Activated T-helper 2 cell treated with anti-CD3 and anti-CD28 coated beads, Interferon-gamma antibody, Interleukin-2, Interleukin-4, amounts not matched to agents 10 μg/mL and 5 μg/mL and 100 μg/mL, durations not matched to agents 14 hours and 24 hours and 36 hours (primary cell): ENCODE results near the gene LLGL2. TPM values are rescaled to one million over a fixed set of nuclear protein-coding genes. Genes with fewer than 3 reads are reported as not detected.

Source experiments
- DNase-seq: peaks from one replicate; pipeline ENCODE4 v3.0.0; 2021; ENCODE audit warnings: low spot score
- H3K27ac Mint-ChIP-seq: one replicate; pipeline ENCODE4 v1.8.0; 2021; ENCODE audit warnings: mixed read lengths
- H3K27me3 Mint-ChIP-seq: one replicate; pipeline ENCODE4 v1.8.0; 2021; ENCODE audit warnings: low read depth, mixed read lengths
- H3K36me3 Mint-ChIP-seq: one replicate; pipeline ENCODE4 v1.8.0; 2021; ENCODE audit warnings: low read depth, mixed read lengths
- H3K4me1 Mint-ChIP-seq: one replicate; pipeline ENCODE4 v1.8.0; 2021; ENCODE audit warnings: low read depth, mixed read lengths
- H3K4me3 Mint-ChIP-seq: one replicate; pipeline ENCODE4 v1.8.0; 2021; ENCODE audit warnings: low read depth, mild to moderate bottlenecking, moderate library complexity, mixed read lengths
- H3K9me3 Mint-ChIP-seq: one replicate; pipeline ENCODE4 v1.8.0; 2021; ENCODE audit warnings: mixed read lengths
- intact Hi-C: fragments of 100-400 bp; cut with micrococcal nuclease; formaldehyde crosslinking; loops from one replicate; pipeline ENCODE4 v1.15.1; 2023
- total RNA-seq: library from RNA; stranded (reverse); gene quantifications from 2 replicates; pipeline ENCODE4 v1.2.3, GENCODE V29; 2022

LLGL2 gene
- total RNA-seq, 1 donor from 2014 or later, result 13.5 TPM

- Mint-ChIP-seq H3K27me3 (no peaks in the 10 kb centered on the region), H3K27ac (no peak overlapping the region), H3K9me3 (no peaks in the 10 kb centered on the region), H3K36me3 (no peaks in the 10 kb centered on the region), H3K4me1 (no peaks in the 10 kb centered on the region), H3K4me3 (no peak overlapping the region)
- no peak for DNase-seq
- intact Hi-C loops, result no loop called here
These were observed 19.4 kb upstream of the LLGL2 start for GRCh38 chr17:75506134-75506533.

GRCh38 chr17:75506888-75507287 lies 18.6 kb upstream of the LLGL2 start:
- Mint-ChIP-seq H3K4me1 (no peaks in the 10 kb centered on the region), H3K27ac (no peak overlapping the region), H3K4me3 (no peak overlapping the region), H3K27me3 (no peaks in the 10 kb centered on the region), H3K9me3 (no peaks in the 10 kb centered on the region), H3K36me3 (no peaks in the 10 kb centered on the region)
- intact Hi-C loops, result no loop called here
- no peak for DNase-seq

- intact Hi-C loops, result no loop called here
- no peak overlapping the region for H3K4me3 Mint-ChIP-seq
- DNase-seq, result no peak
- no peak overlapping the region for H3K27ac Mint-ChIP-seq
- H3K4me1 Mint-ChIP-seq, result no peaks in the 10 kb centered on the region
- no peaks in the 10 kb centered on the region for H3K36me3 Mint-ChIP-seq
- H3K9me3 Mint-ChIP-seq, result no peaks in the 10 kb centered on the region
- no peaks in the 10 kb centered on the region for H3K27me3 Mint-ChIP-seq
These were observed 17.5 kb upstream of the LLGL2 start for GRCh38 chr17:75507733-75508719.

- no peak overlapping the region for H3K27ac Mint-ChIP-seq
- H3K36me3 Mint-ChIP-seq, result no peaks in the 10 kb centered on the region
- no peaks in the 10 kb centered on the region for H3K9me3 Mint-ChIP-seq
- H3K4me3 Mint-ChIP-seq, result no peak overlapping the region
- no peak for DNase-seq
- intact Hi-C loops, result no loop called here
- no peaks in the 10 kb centered on the region for H3K4me1 Mint-ChIP-seq
- peaks cover 5% of the 10 kb centered on the region for H3K27me3 Mint-ChIP-seq
These were observed 16.6 kb upstream of the LLGL2 start for GRCh38 chr17:75508931-75509361.

- intact Hi-C loops, result loop anchor here (10.0 kb wide), 1 partner anchor 215 kb away; no protein-coding TSS in a partner anchor
- Mint-ChIP-seq H3K27ac (no peak overlapping the region), H3K9me3 (no peaks in the 10 kb centered on the region), H3K4me3 (no peak overlapping the region), H3K4me1 (no peaks in the 10 kb centered on the region), H3K36me3 (no peaks in the 10 kb centered on the region), H3K27me3 (peaks cover 5% of the 10 kb centered on the region)
- no peak for DNase-seq
These were observed 15.8 kb upstream of the LLGL2 start for GRCh38 chr17:75509528-75510258.

- no peak overlapping the region for H3K27ac Mint-ChIP-seq
- H3K4me1 Mint-ChIP-seq, result no peaks in the 10 kb centered on the region
- intact Hi-C loops, result loop anchor here (10.0 kb wide), 1 partner anchor 216 kb away; no protein-coding TSS in a partner anchor
- H3K9me3 Mint-ChIP-seq, result no peaks in the 10 kb centered on the region
- peaks cover 5% of the 10 kb centered on the region for H3K27me3 Mint-ChIP-seq
- no peaks in the 10 kb centered on the region for H3K36me3 Mint-ChIP-seq
- no peak for DNase-seq
- H3K4me3 Mint-ChIP-seq, result no peak overlapping the region
These were observed 14.3 kb upstream of the LLGL2 start for GRCh38 chr17:75511270-75511609.

- intact Hi-C loops, result loop anchor here (10.0 kb wide), 1 partner anchor 217 kb away; no protein-coding TSS in a partner anchor
- H3K9me3 Mint-ChIP-seq, result no peaks in the 10 kb centered on the region
- DNase-seq, result no peak
- peaks cover 5% of the 10 kb centered on the region for H3K27me3 Mint-ChIP-seq
- no peaks in the 10 kb centered on the region for H3K4me1 Mint-ChIP-seq
- H3K27ac Mint-ChIP-seq, result no peak overlapping the region
- no peaks in the 10 kb centered on the region for H3K36me3 Mint-ChIP-seq
- no peak overlapping the region for H3K4me3 Mint-ChIP-seq
These were observed 13.6 kb upstream of the LLGL2 start for GRCh38 chr17:75511610-75512575.

GRCh38 chr17:75512926-75513640 lies 12.4 kb upstream of the LLGL2 start:
- no peak overlapping the region for H3K4me3 Mint-ChIP-seq
- intact Hi-C loops, result loop anchor here (10.0 kb wide), 1 partner anchor 218 kb away; no protein-coding TSS in a partner anchor

GRCh38 chr17:75513641-75514000 lies 11.9 kb upstream of the LLGL2 start:
- Mint-ChIP-seq H3K4me1 (peaks cover 16% of the 10 kb centered on the region), H3K36me3 (peaks cover 12% of the 10 kb centered on the region), H3K27me3 (peaks cover 5% of the 10 kb centered on the region), H3K4me3 (no peak overlapping the region), H3K9me3 (no peaks in the 10 kb centered on the region), H3K27ac (no peak overlapping the region)
- intact Hi-C loops, result loop anchor here (10.0 kb wide), 1 partner anchor 219 kb away; no protein-coding TSS in a partner anchor
- no peak for DNase-seq

More at GRCh38 chr17:75512926-75513640, 12.4 kb upstream of the LLGL2 start:
- Mint-ChIP-seq H3K9me3 (no peaks in the 10 kb centered on the region), H3K36me3 (peaks cover 6% of the 10 kb centered on the region), H3K27ac (no peak overlapping the region), H3K27me3 (peaks cover 5% of the 10 kb centered on the region), H3K4me1 (peaks cover 11% of the 10 kb centered on the region)
- no peak for DNase-seq

GRCh38 chr17:75514299-75514918 lies 11.1 kb upstream of the LLGL2 start:
- H3K27ac Mint-ChIP-seq, result no peak overlapping the region
- intact Hi-C loops, result loop anchor here (2.0 to 10.0 kb wide), 2 partner anchors 88 to 220 kb away; no protein-coding TSS in a partner anchor
- peaks cover 5% of the 10 kb centered on the region for H3K27me3 Mint-ChIP-seq
- H3K36me3 Mint-ChIP-seq, result peaks cover 19% of the 10 kb centered on the region
- H3K4me1 Mint-ChIP-seq, result peaks cover 21% of the 10 kb centered on the region
- H3K4me3 Mint-ChIP-seq, result peak overlapping the region; percentile 28
- no peak for DNase-seq
- H3K9me3 Mint-ChIP-seq, result no peaks in the 10 kb centered on the region

GRCh38 chr17:75514919-75515495 lies 10.5 kb upstream of the LLGL2 start:
- DNase-seq, result no peak
- Mint-ChIP-seq H3K36me3 (peaks cover 24% of the 10 kb centered on the region), H3K4me1 (peaks cover 23% of the 10 kb centered on the region), H3K9me3 (no peaks in the 10 kb centered on the region), H3K4me3 (peak overlapping the region; percentile 28), H3K27me3 (peaks cover 5% of the 10 kb centered on the region), H3K27ac (no peak overlapping the region)
- intact Hi-C loops, result loop anchor here (2.0 to 10.0 kb wide), 5 partner anchors 58 to 243 kb away; partner anchors contain the start of genes MIF4GD, RECQL5, SAP30BP and TMEM94
